GM18517 (cell line): ENCODE data around the gene MRPL47.

ENCODE experiments used
- ATAC-seq: cut with Tn5 transposase; IDR thresholded peaks from one replicate; pipeline ENCODE4 v1.9.1; 2021; ENCODE audit warnings: mild to moderate bottlenecking, moderate library complexity; ENCODE audit not compliant: unreplicated experiment

MRPL47 gene

DNA sequence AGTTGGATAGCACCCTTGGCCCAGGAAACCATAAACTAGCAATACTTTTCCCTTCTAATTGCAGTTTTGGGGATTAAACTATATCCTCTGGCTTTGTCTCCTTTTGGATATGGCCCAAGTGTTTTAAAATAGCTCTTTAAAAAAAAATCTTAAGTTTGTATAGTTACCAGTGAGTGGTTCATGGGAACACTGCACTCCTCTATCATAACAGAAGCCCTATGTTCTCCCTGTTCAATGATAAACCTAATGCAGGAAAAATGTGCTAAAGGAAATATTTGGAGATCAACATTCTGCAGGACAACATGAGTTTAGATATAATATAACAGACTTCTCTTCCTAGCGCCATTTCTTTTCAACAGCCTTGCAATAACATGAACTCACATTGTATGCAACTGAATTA lies 13.1 kb downstream of the MRPL47 start:
- ATAC-seq = no peak

DNA sequence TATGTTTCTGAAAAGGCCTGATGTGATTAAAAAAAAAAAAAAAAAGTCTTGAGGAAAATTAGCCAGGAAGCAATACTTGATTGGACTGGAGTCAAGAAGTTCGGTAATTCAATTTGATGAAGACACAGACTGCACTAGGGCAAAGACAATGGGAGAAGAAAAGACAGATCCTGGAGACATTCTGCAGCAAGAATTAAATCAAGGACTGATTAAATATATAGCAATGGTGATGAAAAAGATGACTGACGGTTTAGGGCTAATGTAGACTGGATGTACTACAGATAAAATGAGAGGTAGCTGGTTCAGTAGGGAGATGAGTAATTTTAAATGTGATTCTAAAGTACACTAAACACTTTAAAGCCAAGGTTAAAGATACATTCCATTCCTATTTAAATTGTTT lies 13.8 kb downstream of the MRPL47 start:
- no peak for ATAC-seq

- no peak for ATAC-seq
Measured at GRCh38 chr3:179589143-179589542, 15.3 kb downstream of the MRPL47 start.

DNA sequence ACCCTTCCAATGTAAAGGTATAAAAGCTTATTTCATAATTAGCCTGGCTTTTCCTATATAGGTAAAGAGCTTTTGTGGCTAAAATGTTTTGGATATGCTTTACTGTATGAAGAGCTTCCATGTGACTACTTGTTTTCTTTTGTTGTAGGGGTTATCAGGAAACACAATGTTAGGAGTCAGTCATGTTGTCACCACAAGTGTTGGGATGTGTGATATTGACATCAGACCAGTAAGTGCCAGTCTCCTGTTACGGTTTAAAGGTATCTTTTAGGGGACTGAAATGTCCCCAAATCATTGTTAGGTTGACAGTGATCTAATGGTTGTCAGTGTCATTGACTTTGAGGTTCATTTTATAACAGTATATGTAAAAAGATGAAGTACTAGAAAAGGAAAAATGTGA lies 23.4 kb downstream of the MRPL47 start:
- no peak for ATAC-seq

GRCh38 chr3:179565496-179565895 lies 38.9 kb downstream of the MRPL47 start:
- no peak for ATAC-seq

DNA sequence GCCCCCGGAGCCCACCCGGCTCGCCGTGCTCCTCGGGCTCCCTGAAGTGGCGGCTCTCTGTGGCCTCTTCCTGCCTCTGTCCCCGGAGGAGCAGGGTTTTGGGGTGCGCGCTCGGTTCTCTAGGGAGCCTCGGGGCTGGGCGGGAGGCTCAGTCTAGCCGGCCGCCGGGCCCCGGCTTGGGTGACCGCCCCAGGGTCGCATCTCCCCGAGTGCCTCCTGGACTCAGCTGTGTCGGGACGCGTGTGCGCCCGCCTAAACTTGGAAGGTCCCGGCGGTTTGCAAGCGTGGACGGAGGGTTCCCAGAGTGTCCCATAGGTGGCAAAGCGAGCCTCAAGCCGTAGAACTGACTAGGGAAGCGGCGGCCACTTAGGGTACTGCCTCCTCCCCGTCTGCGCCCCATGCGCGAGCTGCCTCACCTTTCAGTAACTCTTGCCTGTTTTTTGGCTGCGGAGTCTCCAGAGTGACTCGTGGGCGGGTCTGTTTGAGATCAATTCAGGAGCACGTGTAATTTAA lies 41.1 kb downstream of the MRPL47 start:
- peak; percentile 50 for ATAC-seq

- peak; percentile 96 for ATAC-seq
Measured at GRCh38 chr3:179562591-179563270, 41.7 kb downstream of the MRPL47 start, which contains the start of gene ACTL6A. ACTL6A (plus strand) TSS chr3:179562926; CDS start chr3:179563093, 167 bp downstream.

DNA sequence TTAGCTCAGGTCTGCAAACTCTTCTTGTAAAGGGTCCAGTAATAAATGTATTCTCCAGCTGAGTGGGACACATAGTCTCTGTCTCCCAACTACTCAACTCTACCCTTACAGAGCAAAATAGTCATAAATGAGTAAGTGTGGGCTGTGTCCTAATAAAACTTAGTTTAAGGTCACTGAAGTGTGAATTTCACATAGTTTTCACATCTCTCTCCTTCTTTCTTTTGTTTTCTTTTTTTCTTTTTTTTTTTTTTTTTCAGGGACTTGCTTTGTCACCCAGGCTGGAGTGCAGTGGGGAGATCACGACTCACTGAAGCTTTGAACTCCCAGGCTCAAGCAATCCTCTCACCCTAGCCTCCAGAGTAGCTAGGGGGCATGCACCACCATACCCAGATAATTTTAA lies 43.6 kb downstream of the MRPL47 start:
- no peak for ATAC-seq

- no peak for ATAC-seq
Measured at GRCh38 chr3:179558742-179559364, 45.6 kb downstream of the MRPL47 start.

DNA sequence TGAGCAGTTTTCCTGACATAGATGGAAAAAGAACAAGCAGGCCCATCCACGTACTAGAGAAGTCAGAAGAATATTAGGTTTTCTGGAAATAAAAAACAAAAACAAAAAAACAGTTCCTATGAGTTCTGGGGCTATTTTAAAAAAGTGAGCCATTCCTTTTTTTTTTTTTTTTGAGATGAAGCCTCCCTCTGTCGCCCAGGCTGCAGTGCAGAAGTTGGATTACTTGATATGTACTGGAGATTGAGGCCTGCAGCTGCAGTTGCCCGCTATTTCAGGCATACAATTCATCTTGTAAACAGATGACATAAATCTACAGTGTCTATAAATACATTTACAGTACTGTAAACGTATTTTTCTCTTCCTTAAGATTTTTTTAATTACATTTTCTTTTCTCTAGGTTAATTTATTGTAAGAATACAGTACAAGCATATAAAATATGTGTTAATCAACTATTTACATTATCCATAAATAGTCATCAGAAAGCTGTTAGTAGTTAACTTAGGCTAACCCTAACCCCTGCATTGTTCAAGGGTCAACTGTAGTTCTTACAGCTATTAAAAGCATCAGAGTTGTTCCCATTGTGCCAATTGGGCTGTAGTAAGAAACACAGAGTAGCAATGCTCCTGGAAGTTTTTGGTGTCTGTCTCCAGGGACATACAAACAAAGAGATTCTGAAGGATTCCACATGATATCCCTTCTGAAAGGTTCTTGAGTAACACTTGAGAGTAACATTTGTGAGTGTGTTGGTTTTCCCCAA lies 52.9 kb downstream of the MRPL47 start:
- no peak for ATAC-seq

- ATAC-seq = no peak
Measured at GRCh38 chr3:179546814-179547241, 57.6 kb downstream of the MRPL47 start.

GRCh38 chr3:179544981-179545645 lies 59.3 kb downstream of the MRPL47 start:
- no peak for ATAC-seq

DNA sequence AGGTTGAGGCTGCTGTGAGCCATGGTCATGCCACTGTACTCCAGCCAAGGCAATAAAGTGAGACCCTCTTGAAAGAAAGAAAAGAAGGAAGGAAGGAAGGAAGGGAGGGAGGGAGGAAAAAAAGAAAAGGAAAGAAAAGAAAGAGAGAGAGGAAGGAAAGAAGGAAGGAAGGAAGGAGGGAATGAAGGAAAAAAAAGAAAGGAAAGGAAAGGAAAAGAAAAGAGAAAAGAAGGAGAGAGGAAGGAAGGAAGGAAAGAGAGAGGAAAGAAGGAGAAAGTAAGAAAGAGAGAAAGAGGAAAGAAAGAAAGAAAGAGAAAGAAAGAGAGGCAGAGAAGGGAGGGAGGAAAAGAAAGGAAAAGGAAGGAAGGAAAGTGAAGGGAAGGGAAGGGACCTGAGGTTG lies 62.1 kb downstream of the MRPL47 start:
- ATAC-seq = no peak

GRCh38 chr3:179541596-179541995 lies 62.8 kb downstream of the MRPL47 start:
- no peak for ATAC-seq

GRCh38 chr3:179541094-179541493 lies 63.3 kb downstream of the MRPL47 start:
- no peak for ATAC-seq
